GM12872 (cell line): Measurements from ENCODE around the gene EYA3.
A peak's percentile ranks its signal among the peaks of the same experiment; 100 is the strongest.

Experiments
- CTCF ChIP-seq: IDR thresholded peaks from 3 replicates; pipeline ENCODE4 v1.5.1; 2011; ENCODE audit warnings: low read depth, mild to moderate bottlenecking, low read length, moderate library complexity; ENCODE audit not compliant: insufficient read depth

The EYA3 gene

DNA sequence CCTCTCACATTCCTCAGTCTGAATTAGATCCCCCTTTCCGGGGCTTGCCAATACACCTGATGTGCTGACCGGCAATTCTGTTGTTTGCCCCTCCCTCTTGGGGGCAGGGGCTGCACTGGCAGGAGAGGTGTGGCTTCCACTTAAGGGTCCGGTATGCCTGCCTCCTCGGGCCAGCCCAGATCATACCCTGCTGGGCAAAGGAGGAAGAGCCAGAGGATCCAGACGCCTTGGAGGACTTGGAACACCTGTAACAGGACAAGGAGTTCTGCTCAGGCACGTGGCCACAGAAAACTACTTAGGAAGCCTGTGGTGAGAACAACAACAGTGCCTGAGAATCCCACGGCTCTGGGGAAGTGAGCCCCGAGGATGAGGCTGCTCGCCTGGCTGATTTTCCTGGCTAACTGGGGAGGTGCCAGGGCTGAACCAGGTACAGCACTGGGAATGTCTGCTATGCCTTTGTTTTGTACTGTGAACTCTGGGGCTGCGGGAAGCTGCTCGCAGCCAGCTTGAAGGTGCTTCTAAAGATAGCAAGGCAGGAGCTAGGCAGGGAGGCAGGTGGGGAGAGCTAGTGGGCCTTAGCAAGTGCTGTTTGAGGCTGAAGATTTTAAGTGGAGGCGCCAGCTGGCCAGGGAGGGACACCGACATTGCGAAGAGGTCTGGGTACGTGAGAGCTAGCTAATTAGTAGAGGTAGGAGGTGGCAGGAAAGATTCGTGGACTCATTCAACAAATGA, 153.4 kb downstream of the EYA3 start, which contains the start of gene SMPDL3B:
SMPDL3B (plus strand) TSS at position 183 of the 732 bp plus-strand sequence; CDS start at position 367, 184 bp downstream.
- TF ChIP-seq CTCF: no peak

- no peak for TF ChIP-seq CTCF
These were observed 156.7 kb downstream of the EYA3 start for GRCh38 chr1:27931759-27932158.

GRCh38 chr1:27931184-27931583, 157.2 kb downstream of the EYA3 start:
- no peak for TF ChIP-seq CTCF

DNA sequence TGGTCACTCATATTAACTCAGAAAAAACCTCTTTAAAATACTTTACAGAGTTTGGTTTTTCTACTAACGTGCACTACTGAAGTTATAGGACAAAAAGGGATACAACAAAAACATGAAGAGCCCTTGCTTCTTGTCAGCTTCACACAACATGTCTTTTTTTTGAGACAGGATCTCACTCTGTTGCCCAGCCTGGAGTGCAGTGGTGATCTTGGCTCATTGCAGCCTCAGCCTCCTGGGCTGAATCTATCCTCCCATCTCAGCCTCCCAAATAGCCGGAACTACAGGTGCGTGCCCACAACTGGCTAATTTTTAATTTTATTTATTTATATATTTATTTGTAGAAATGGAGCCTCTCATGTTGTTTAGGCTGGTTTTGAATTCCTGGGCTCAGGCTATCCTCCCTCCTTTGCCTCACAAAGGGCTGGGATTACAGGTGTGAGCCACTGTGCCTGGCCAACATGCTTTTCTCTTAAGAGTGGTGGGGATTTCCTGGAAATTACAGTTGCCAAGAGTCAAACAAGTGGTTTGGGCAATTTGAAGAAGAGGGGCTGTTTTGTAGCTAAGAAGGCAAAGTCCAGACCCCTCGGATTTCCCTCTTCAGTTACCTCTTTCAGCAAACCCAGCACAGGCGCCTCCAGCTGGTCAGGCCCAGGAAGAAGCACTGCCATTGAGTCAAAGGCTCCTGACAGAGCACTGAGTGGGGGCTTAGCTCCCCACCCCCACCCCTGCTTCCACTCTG, 160.0 kb downstream of the EYA3 start:
- TF ChIP-seq CTCF: peak; percentile 39; the same call in 2 of the 3 replicates

DNA sequence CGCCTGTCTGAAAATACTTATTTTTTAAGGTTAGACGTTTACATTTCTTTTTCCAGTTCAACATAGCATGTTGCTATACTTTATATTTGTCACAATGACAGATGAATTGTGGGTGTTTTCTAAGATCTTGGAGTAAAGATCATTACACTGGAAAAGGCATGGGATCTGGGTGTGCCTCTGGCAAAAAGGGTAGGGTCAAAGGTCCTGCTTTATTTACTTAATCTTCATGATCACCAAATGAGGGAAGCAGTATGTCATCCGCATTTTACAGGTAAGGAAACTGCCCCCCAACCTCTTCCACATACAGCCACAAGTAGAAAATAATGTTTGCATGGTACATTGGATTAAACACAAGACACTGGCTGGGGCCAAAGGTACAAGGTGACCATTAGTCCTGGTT, 166.1 kb downstream of the EYA3 start:
- TF ChIP-seq CTCF: no peak
